Measurements from ENCODE around the gene RTF1.

DNA sequence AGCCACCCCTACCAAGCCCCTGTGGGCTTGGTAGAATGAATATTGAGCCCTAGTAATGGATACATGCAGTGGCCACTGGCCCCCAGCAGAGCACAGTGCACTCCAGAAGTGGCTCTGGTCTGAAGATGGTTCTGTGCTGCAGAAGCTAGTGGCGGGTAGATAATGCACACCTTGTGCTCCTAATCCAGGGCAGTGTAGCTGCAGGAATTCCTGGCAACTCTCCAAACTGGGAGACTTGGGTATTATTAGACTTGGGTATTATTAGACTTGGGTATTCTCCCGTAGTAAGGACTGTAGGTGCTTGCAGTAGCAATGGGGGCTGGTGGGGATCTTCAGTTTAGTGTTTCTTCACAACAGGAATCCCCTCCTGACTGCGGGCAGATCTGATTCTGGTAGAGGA is 49.5 kb upstream of the RTF1 start:
- TF ChIP-seq, protein P1, sequence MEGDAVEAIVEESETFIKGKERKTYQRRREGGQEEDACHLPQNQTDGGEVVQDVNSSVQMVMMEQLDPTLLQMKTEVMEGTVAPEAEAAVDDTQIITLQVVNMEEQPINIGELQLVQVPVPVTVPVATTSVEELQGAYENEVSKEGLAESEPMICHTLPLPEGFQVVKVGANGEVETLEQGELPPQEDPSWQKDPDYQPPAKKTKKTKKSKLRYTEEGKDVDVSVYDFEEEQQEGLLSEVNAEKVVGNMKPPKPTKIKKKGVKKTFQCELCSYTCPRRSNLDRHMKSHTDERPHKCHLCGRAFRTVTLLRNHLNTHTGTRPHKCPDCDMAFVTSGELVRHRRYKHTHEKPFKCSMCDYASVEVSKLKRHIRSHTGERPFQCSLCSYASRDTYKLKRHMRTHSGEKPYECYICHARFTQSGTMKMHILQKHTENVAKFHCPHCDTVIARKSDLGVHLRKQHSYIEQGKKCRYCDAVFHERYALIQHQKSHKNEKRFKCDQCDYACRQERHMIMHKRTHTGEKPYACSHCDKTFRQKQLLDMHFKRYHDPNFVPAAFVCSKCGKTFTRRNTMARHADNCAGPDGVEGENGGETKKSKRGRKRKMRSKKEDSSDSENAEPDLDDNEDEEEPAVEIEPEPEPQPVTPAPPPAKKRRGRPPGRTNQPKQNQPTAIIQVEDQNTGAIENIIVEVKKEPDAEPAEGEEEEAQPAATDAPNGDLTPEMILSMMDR (IDR thresholded peaks at IDR 0.05 in 4 of 5, conservative IDR thresholded peaks at IDR 0.05 in 1 of 5) = no peak
- TF ChIP-seq POLR2A (IDR thresholded peaks at IDR 0.05) = no peak
